OCI-LY7 (cell line): ENCODE data around the gene MYLIP. TPM values are rescaled to one million over a fixed set of nuclear protein-coding genes. Genes with fewer than 3 reads are reported as not detected.

Source experiments
- BruUV-seq: library from RNA; stranded (reverse); fragments of 400-500 nt; replicated peaks from 2 replicates; lab custom pipeline; 2021; lab: Mats Ljungman, UMichigan
- CTCF ChIA-PET: fragments of 300-600 bp; sonication (Branson Sonifier 250); formaldehyde crosslinking; loops from one replicate; lab custom pipeline; 2022; ENCODE audit warnings: antibody characterized with exemption; ENCODE audit not compliant: unreplicated experiment; lab: Charles Lee
- POLR2A ChIA-PET: fragments of 300-600 bp; sonication (Branson Sonifier 250); formaldehyde crosslinking; loops from one replicate; lab custom pipeline; 2022; ENCODE audit warnings: antibody characterized with exemption; lab: Charles Lee
- DNase-seq: peaks from one replicate; pipeline ENCODE4 v3.0.0-alpha.2; 2015; ENCODE audit warnings: low spot score
- H2AFZ ChIP-seq: fragments of 200-600 bp; sonication (generic), shearing (Covaris generic); 2 replicates; pipeline ENCODE4 v1.6.1; 2014; ENCODE audit warnings: mild to moderate bottlenecking, antibody characterized with exemption, low read length, moderate library complexity
- H3K27ac ChIP-seq: fragments of 200-600 bp; sonication (generic); 2 replicates; pipeline ENCODE4 v1.5.1; 2014; ENCODE audit warnings: mixed run types, low read depth, mild to moderate bottlenecking, moderate library complexity, low read length, inconsistent platforms; ENCODE audit not compliant: poor library complexity, severe bottlenecking
- H3K36me3 ChIP-seq: fragments of 200-600 bp; sonication (generic); 2 replicates; pipeline ENCODE4 v1.6.1; 2014; ENCODE audit warnings: mild to moderate bottlenecking, antibody characterized with exemption, low read length, moderate library complexity, mixed read lengths; ENCODE audit not compliant: insufficient read depth
- H3K4me1 ChIP-seq: fragments of 200-600 bp; sonication (generic); 2 replicates; pipeline ENCODE4 v1.5.1; 2014; ENCODE audit warnings: mild to moderate bottlenecking, low read length; ENCODE audit not compliant: insufficient read depth, poor library complexity, severe bottlenecking
- H3K4me2 ChIP-seq: fragments of 200-600 bp; sonication (generic); 2 replicates; pipeline ENCODE4 v1.6.1; 2014; ENCODE audit warnings: mild to moderate bottlenecking, low read length
- H3K4me3 ChIP-seq: fragments of 200-600 bp; sonication (generic); 2 replicates; pipeline ENCODE4 v1.5.1; 2014; ENCODE audit warnings: mild to moderate bottlenecking, low read depth, low read length; ENCODE audit not compliant: poor library complexity, severe bottlenecking
- H3K79me2 ChIP-seq: fragments of 200-600 bp; sonication (generic); 2 replicates; pipeline ENCODE4 v1.6.1; 2016; ENCODE audit warnings: low read depth, mild to moderate bottlenecking, low read length, moderate library complexity, mixed read lengths; ENCODE audit not compliant: insufficient read depth
- H3K9me2 ChIP-seq: fragments of 200-600 bp; sonication (generic); 2 replicates; pipeline ENCODE4 v1.6.1; 2016; ENCODE audit warnings: mild to moderate bottlenecking, low read length, mixed read lengths; ENCODE audit not compliant: insufficient read depth
- H3K9me3 ChIP-seq: fragments of 200-600 bp; sonication (generic); 2 replicates; pipeline ENCODE4 v1.6.1; 2014; ENCODE audit warnings: mild to moderate bottlenecking, mixed run types, low read length, mixed read lengths
- H4K20me1 ChIP-seq: fragments of 200-600 bp; sonication (generic); 2 replicates; pipeline ENCODE4 v1.6.1; 2014; ENCODE audit warnings: mild to moderate bottlenecking, antibody characterized with exemption, low read length, moderate library complexity, mixed read lengths; ENCODE audit not compliant: insufficient read depth
- EZH2phosphoT487 ChIP-seq: fragments of 200-600 bp; sonication (generic); IDR thresholded peaks from 2 replicates; pipeline ENCODE4 v1.6.1; 2018; ENCODE audit warnings: low read depth, borderline replicate concordance, mild to moderate bottlenecking, mixed run types, antibody characterized with exemption, low read length, moderate library complexity, mixed read lengths
- intact Hi-C: fragments of 100-400 bp; cut with micrococcal nuclease; formaldehyde crosslinking; loops from one replicate; pipeline ENCODE4 v1.10.0; 2022; ENCODE audit not compliant: unreplicated experiment
- total RNA-seq, 2 experiments: library from RNA; depleted of rRNA in 1 of 2; stranded (reverse); fragments of >200 nt in 1 of 2; shearing (Covaris generic) in 1 of 2; gene quantifications; 2 replicates each; pipeline ENCODE4 v1.2.3, GENCODE V29; 2014 to 2022
- TF ChIP-seq, protein P1 (sequence below): fragments of 200-600 bp; sonication (generic); conservative IDR thresholded peaks from 2 replicates; pipeline ENCODE4 v1.5.1; 2014; ENCODE audit warnings: mild to moderate bottlenecking, antibody characterized with exemption, low read length, moderate library complexity, mixed read lengths

The MYLIP gene
- total RNA-seq, 2 experiments from 2014 or later = 8.5 to 15.3 TPM

DNA sequence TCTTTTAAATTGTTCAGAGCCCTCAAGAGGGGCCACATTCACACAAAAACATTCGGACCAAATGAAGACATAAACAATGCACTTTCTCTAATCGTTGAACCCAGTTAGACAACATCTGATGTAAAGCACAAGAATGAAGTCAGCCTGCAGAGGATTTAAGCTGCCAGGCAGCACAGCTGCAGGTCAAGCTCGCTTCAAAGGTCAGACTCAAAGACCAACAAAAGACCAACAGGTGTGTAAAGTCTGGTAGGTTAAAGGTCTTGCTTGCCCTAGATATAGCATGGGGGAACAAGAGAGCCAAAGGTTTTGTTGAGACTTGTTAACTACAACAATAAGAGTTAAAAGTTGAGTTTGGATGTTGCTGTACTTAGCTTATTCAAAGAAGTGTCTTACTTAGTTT is 26.7 kb upstream of the MYLIP start:
- Histone ChIP-seq H3K27ac (no peak overlapping the region), H4K20me1 (no peaks in the 10 kb centered on the region), H3K4me1 (no peaks in the 10 kb centered on the region), H3K9me3 (no peaks in the 10 kb centered on the region), H3K36me3 (no peaks in the 10 kb centered on the region), H3K9me2 (no peaks in the 10 kb centered on the region), H3K4me2 (no peak overlapping the region), H3K79me2 (no peaks in the 10 kb centered on the region), H3K4me3 (no peak overlapping the region), H2AFZ (no peak overlapping the region)
- TF ChIP-seq, protein P1, sequence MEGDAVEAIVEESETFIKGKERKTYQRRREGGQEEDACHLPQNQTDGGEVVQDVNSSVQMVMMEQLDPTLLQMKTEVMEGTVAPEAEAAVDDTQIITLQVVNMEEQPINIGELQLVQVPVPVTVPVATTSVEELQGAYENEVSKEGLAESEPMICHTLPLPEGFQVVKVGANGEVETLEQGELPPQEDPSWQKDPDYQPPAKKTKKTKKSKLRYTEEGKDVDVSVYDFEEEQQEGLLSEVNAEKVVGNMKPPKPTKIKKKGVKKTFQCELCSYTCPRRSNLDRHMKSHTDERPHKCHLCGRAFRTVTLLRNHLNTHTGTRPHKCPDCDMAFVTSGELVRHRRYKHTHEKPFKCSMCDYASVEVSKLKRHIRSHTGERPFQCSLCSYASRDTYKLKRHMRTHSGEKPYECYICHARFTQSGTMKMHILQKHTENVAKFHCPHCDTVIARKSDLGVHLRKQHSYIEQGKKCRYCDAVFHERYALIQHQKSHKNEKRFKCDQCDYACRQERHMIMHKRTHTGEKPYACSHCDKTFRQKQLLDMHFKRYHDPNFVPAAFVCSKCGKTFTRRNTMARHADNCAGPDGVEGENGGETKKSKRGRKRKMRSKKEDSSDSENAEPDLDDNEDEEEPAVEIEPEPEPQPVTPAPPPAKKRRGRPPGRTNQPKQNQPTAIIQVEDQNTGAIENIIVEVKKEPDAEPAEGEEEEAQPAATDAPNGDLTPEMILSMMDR = no peak
- TF ChIP-seq EZH2phosphoT487 = no peak
- ChIA-PET POLR2A (interaction anchor here (0.6 kb wide), 1 partner anchor 17 kb away, joined by 3 read pairs; no protein-coding TSS in a partner anchor), CTCF (no interaction called here)
- no peak for DNase-seq
- intact Hi-C loops = no loop called here
- no TSS peak for BruUV-seq

GRCh38 chr6:16103722-16104121 is 25.2 kb upstream of the MYLIP start:
- intact Hi-C loops = no loop called here
- TF ChIP-seq, protein P1 = no peak
- TF ChIP-seq EZH2phosphoT487 = no peak
- no peaks in the 10 kb centered on the region for H3K36me3 ChIP-seq
- H3K79me2 ChIP-seq = no peaks in the 10 kb centered on the region
- H3K9me3 ChIP-seq = no peaks in the 10 kb centered on the region
- no peak overlapping the region for H3K4me3 ChIP-seq
- ChIA-PET CTCF (no interaction called here), POLR2A (interaction anchor here (0.6 kb wide), 1 partner anchor 21 kb away, joined by 5 read pairs; no protein-coding TSS in a partner anchor)
- no peak overlapping the region for H3K4me2 ChIP-seq
- no peaks in the 10 kb centered on the region for H3K9me2 ChIP-seq
- no peaks in the 10 kb centered on the region for H3K4me1 ChIP-seq
- H4K20me1 ChIP-seq = no peaks in the 10 kb centered on the region
- no TSS peak for BruUV-seq
- H2AFZ ChIP-seq = no peak overlapping the region
- H3K27ac ChIP-seq = no peak overlapping the region
- no peak for DNase-seq

- Histone ChIP-seq H3K4me1 (no peaks in the 10 kb centered on the region), H3K27ac (no peak overlapping the region), H3K4me2 (no peak overlapping the region), H3K4me3 (no peak overlapping the region), H3K9me2 (no peaks in the 10 kb centered on the region), H2AFZ (no peak overlapping the region), H3K79me2 (no peaks in the 10 kb centered on the region), H4K20me1 (no peaks in the 10 kb centered on the region), H3K36me3 (no peaks in the 10 kb centered on the region), H3K9me3 (no peaks in the 10 kb centered on the region)
- ChIA-PET CTCF (no interaction called here), POLR2A (interaction anchor here (0.6 kb wide), 2 partner anchors 20 to 399 kb away, joined by 4 to 5 read pairs; no protein-coding TSS in a partner anchor)
- TF ChIP-seq, protein P1 = no peak
- no peak for TF ChIP-seq EZH2phosphoT487
- intact Hi-C loops = no loop called here
- DNase-seq = no peak
- BruUV-seq = no TSS peak
These were observed 24.1 kb upstream of the MYLIP start for GRCh38 chr6:16104624-16105433.
